Endothelial cell of umbilical vein (primary cell): Measurements from ENCODE around the gene GRK5. TPM values are rescaled to one million over a fixed set of nuclear protein-coding genes. Genes with fewer than 3 reads are reported as not detected.
A peak's percentile ranks its signal among the peaks of the same experiment; 100 is the strongest.

ENCODE experiments used
- BruUV-seq: library from RNA; stranded (reverse); fragments of 400-500 nt; replicated peaks from 2 replicates; lab custom pipeline; 2021; lab: Mats Ljungman, UMichigan
- CTCF ChIA-PET: fragments of 300-600, 350-600 bp; sonication (Branson Sonifier 250); formaldehyde crosslinking; loops from one replicate; lab custom pipeline; 2021; ENCODE audit warnings: antibody characterized with exemption, inconsistent platforms; lab: Charles Lee
- POLR2A ChIA-PET: fragments of 300-600, 350-600 bp; sonication (Branson Sonifier 250); formaldehyde crosslinking; loops from one replicate; lab custom pipeline; 2021; ENCODE audit warnings: antibody characterized with exemption, inconsistent platforms; lab: Charles Lee
- DNase-seq: peaks from one replicate; pipeline ENCODE4 v3.0.0-alpha.2; 2011; ENCODE audit warnings: low read depth, low spot score
- FAIRE-seq: peaks from 2 replicates; lab custom pipeline; 2011; peaks lifted over from hg19 to GRCh38; lab: Jason Lieb, UNC
- H2AFZ ChIP-seq: 2 replicates; pipeline ENCODE4 v1.6.0; 2012; ENCODE audit warnings: low read depth, low read length, control low read depth, inconsistent platforms
- H3K27ac ChIP-seq: 2 replicates; pipeline ENCODE4 v1.5.1; 2011; ENCODE audit warnings: low read depth, mild to moderate bottlenecking, control low read depth, low read length, moderate library complexity; ENCODE audit not compliant: insufficient read depth
- H3K27me3 ChIP-seq, 2 experiments: 2 replicates each; pipeline versions ENCODE4 v1.6.0 to v1.6.1; 2011; ENCODE audit warnings: low read length in 2 of 2, mixed read lengths in 1 of 2; ENCODE audit not compliant: control insufficient read depth in 2 of 2, insufficient read depth in 2 of 2
- H3K36me3 ChIP-seq, 2 experiments: 2 replicates in 1 of 2; 3 replicates in 1 of 2; pipeline ENCODE4 v1.5.1; 2011; ENCODE audit warnings: low read length in 2 of 2, mild to moderate bottlenecking in 1 of 2, moderate library complexity in 1 of 2; ENCODE audit not compliant: control insufficient read depth in 2 of 2, insufficient read depth in 2 of 2; ENCODE audit errors: extremely low read depth in 1 of 2
- H3K4me1 ChIP-seq: 3 replicates; pipeline ENCODE4 v1.5.1; 2011; ENCODE audit warnings: mild to moderate bottlenecking, low read length; ENCODE audit not compliant: control insufficient read depth, insufficient read depth; ENCODE audit errors: extremely low read depth
- H3K4me2 ChIP-seq: 2 replicates; pipeline ENCODE4 v1.6.1; 2011; ENCODE audit warnings: low read length, control low read depth, mixed read lengths; ENCODE audit not compliant: insufficient read depth
- H3K4me3 ChIP-seq, 3 experiments: fragments of 200-600 bp in 1 of 3; sonication (generic), shearing (Covaris generic) in 1 of 3; replicated peaks in 1 of 3; 2 replicates each; pipeline ENCODE4 v1.5.1; 2011 to 2016; ENCODE audit warnings: control low read depth in 3 of 3, low read length in 3 of 3, mild to moderate bottlenecking in 2 of 3, inconsistent platforms in 1 of 3, low read depth in 1 of 3, moderate library complexity in 1 of 3; ENCODE audit not compliant: insufficient read depth in 1 of 3
- H3K79me2 ChIP-seq: 2 replicates; pipeline ENCODE4 v1.6.0; 2012; ENCODE audit warnings: low read length, inconsistent platforms; ENCODE audit not compliant: control insufficient read depth, insufficient read depth
- H3K9ac ChIP-seq: replicated peaks from 2 replicates; pipeline ENCODE3; 2011; ENCODE audit warnings: low read length, control low read depth; ENCODE audit not compliant: insufficient read depth; ENCODE audit errors: extremely low read depth
- H3K9me1 ChIP-seq: replicated peaks from 3 replicates; pipeline ENCODE4 v1.6.0; 2011; ENCODE audit warnings: mild to moderate bottlenecking, low read length; ENCODE audit not compliant: control insufficient read depth, insufficient read depth; ENCODE audit errors: extremely low read depth
- H3K9me3 ChIP-seq: replicated peaks from 2 replicates; pipeline ENCODE4 v1.5.1; 2012; ENCODE audit warnings: low read length, inconsistent platforms; ENCODE audit not compliant: control insufficient read depth, insufficient read depth
- H4K20me1 ChIP-seq: replicated peaks from 2 replicates; pipeline ENCODE3; 2011; ENCODE audit warnings: mild to moderate bottlenecking, low read length; ENCODE audit not compliant: control insufficient read depth, insufficient read depth; ENCODE audit errors: extremely low read depth
- FOS ChIP-seq: IDR thresholded peaks from 2 replicates; pipeline ENCODE4 v1.6.1; 2011; ENCODE audit warnings: mild to moderate bottlenecking, low read length, moderate library complexity, borderline replicate concordance; ENCODE audit not compliant: insufficient read depth
- JUN ChIP-seq: IDR thresholded peaks from 2 replicates; pipeline ENCODE4 v1.6.1; 2011; ENCODE audit warnings: borderline replicate concordance, low read depth; ENCODE audit not compliant: insufficient read length, insufficient read depth
- dilution Hi-C: fragments of 300-500 bp; cut with MboI; formaldehyde crosslinking; loops from one replicate; pipeline ENCODE4 v1.15.0; 2019; ENCODE audit warnings: low sequenced_read_pairs; ENCODE audit not compliant: extremely low pct_ligation_motif_present
- intact Hi-C: fragments of 100-400 bp; cut with micrococcal nuclease; formaldehyde crosslinking; loops from one replicate; pipeline ENCODE4 v1.10.0; 2022
- polyA plus RNA-seq, 4 experiments: library from polyadenylated mRNA; depleted of rRNA in 3 of 4; stranded (reverse) in 3 of 4; unstranded in 1 of 4; fragments of >200 nt; gene quantifications; 2 replicates each; pipeline versions ENCODE4 v1.2.1 to v1.2.3, GENCODE V29; 2011 to 2012; ENCODE audit warnings: missing spikeins in 1 of 4
- total RNA-seq: library from RNA; stranded (reverse); gene quantifications from 2 replicates; pipeline ENCODE4 v1.2.3, GENCODE V29; 2021
- TF ChIP-seq, protein P1 (sequence below): IDR thresholded peaks from 2 replicates; pipeline ENCODE4 v1.6.1; 2011; ENCODE audit not compliant: insufficient read depth, insufficient read length
- TF ChIP-seq, protein P2 (sequence below), 2 donors: IDR thresholded peaks; 1 replicate in 1 of 2; 2 replicates in 1 of 2; pipeline ENCODE4 v1.5.1; 2011; ENCODE audit warnings: low read length in 2 of 2, mild to moderate bottlenecking in 2 of 2, moderate library complexity in 2 of 2, control low read depth in 1 of 2, inconsistent platforms in 1 of 2, low read depth in 1 of 2; ENCODE audit not compliant: insufficient read depth in 1 of 2; ENCODE audit errors: extremely low read depth in 1 of 2

Gene GRK5
- total and polyA plus RNA-seq, 2 donors (not counting 3 experiments of a cell fraction or from before 2014, with no cell fraction given): 13.1 to 29.5 TPM

DNA sequence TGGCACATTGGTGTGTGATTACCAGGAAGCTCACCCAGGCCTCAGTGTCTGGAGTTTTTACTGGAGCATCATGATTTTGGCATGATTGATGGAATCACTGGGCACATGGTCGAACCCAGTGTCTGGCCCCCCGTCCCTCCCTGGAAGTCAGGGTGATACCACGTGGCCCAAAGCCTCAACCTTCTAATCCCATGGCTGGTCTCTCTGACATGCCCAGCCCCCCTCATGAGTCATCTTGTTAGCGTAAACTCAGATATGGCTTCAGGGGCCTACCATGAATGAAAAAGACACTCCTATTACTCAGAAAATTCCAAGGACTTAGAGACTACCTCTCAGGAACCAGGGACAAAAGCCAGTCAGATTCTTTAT, 109.3 kb downstream of the GRK5 start:
- Histone ChIP-seq H3K36me3 (no peaks in the 10 kb centered on the region), H3K27me3 (no peaks in the 10 kb centered on the region), H3K4me3 (no peak overlapping the region), H2AFZ (no peak overlapping the region), H3K4me2 (peak overlapping the region; percentile 19), H3K79me2 (peaks cover 4% of the 10 kb centered on the region), H3K4me1 (peaks cover 35% of the 10 kb centered on the region), H3K27ac (peak overlapping the region; percentile 94), H4K20me1 (no peaks in the 10 kb centered on the region), H3K9me3 (no peaks in the 10 kb centered on the region), H3K9me1 (no peaks in the 10 kb centered on the region), H3K9ac (peak overlapping the region; percentile 57)
- dilution Hi-C loops (no loop called here), intact Hi-C loops (loop anchor here (2.0 kb wide), 1 partner anchor 22 kb away; no protein-coding TSS in a partner anchor)
- no peak for FAIRE-seq
- DNase-seq: peak; percentile 67
- ChIA-PET POLR2A (no interaction called here), CTCF (interaction anchor here (0.8 to 1.9 kb wide), 5 partner anchors 11 to 117 kb away, joined by 3 to 6 read pairs (median 3); partner anchors contain the start of gene GRK5)
- no TSS peak for BruUV-seq
- TF ChIP-seq, protein P1, sequence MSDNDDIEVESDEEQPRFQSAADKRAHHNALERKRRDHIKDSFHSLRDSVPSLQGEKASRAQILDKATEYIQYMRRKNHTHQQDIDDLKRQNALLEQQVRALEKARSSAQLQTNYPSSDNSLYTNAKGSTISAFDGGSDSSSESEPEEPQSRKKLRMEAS: peak; percentile 69
- peak; percentile 65 for TF ChIP-seq JUN
- peak; percentile 65 for TF ChIP-seq FOS
- TF ChIP-seq, protein P2, sequence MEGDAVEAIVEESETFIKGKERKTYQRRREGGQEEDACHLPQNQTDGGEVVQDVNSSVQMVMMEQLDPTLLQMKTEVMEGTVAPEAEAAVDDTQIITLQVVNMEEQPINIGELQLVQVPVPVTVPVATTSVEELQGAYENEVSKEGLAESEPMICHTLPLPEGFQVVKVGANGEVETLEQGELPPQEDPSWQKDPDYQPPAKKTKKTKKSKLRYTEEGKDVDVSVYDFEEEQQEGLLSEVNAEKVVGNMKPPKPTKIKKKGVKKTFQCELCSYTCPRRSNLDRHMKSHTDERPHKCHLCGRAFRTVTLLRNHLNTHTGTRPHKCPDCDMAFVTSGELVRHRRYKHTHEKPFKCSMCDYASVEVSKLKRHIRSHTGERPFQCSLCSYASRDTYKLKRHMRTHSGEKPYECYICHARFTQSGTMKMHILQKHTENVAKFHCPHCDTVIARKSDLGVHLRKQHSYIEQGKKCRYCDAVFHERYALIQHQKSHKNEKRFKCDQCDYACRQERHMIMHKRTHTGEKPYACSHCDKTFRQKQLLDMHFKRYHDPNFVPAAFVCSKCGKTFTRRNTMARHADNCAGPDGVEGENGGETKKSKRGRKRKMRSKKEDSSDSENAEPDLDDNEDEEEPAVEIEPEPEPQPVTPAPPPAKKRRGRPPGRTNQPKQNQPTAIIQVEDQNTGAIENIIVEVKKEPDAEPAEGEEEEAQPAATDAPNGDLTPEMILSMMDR (IDR thresholded peaks at IDR 0.05; ENCODE audit: extremely low read depth in 1 of 2, insufficient read depth in 1 of 2, low read depth in 1 of 2, low read length in 2 of 2): no peak
